Measurements from ENCODE around the gene ADCY1.

DNA sequence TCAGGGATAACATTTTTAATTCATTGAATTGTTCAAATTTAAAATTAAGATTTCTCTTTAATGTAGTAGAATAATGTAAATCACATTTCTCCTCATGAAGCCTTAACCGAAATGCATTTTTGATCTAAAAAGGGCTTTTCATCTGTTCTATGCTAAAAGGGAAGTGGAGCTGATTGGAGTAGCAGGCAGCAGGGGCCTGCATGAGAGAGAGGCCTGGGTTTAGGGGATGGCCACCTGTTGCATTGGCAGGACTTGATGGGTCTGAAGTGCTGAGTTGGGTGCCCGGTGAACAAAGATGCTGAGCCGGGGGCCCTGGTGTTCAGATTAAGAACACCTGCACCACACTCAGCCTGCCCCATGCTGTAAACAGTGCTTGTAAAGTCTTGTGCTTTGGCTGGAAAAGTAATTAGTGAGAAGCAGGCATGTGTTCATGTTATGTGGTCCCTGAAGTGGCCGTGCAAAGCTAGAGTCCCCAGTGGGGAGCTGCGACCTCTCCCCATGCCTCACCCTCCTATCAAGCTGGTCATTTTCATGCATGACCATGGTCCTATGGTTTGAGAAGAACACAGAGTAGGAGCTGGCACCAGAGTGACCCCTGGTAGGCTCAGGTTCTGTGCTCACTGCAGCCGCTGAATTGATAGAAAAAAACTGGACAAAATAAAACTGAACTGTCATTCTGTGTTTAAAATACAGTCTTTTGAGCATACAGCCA is 124.3 kb downstream of the ADCY1 start:
- TF ChIP-seq, protein P1, sequence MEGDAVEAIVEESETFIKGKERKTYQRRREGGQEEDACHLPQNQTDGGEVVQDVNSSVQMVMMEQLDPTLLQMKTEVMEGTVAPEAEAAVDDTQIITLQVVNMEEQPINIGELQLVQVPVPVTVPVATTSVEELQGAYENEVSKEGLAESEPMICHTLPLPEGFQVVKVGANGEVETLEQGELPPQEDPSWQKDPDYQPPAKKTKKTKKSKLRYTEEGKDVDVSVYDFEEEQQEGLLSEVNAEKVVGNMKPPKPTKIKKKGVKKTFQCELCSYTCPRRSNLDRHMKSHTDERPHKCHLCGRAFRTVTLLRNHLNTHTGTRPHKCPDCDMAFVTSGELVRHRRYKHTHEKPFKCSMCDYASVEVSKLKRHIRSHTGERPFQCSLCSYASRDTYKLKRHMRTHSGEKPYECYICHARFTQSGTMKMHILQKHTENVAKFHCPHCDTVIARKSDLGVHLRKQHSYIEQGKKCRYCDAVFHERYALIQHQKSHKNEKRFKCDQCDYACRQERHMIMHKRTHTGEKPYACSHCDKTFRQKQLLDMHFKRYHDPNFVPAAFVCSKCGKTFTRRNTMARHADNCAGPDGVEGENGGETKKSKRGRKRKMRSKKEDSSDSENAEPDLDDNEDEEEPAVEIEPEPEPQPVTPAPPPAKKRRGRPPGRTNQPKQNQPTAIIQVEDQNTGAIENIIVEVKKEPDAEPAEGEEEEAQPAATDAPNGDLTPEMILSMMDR (IDR thresholded peaks at IDR 0.05), result no peak
- no peak for TF ChIP-seq POLR2A (IDR thresholded peaks at IDR 0.05)

All from esophagus squamous epithelium (tissue), 4 donors.